RWPE1 (cell line): ENCODE data around the gene UFSP2.
A peak's percentile ranks its signal among the peaks of the same experiment; 100 is the strongest.

Source experiments
- CTCF ChIA-PET: fragments of 350-600 bp; sonication (Branson Sonifier 250); formaldehyde crosslinking; extraction: SDS; loops from one replicate; lab custom pipeline; 2021; lab: Yijun Ruan, JAX
- POLR2A ChIA-PET: fragments of 400-600 bp; formaldehyde crosslinking; extraction: SDS; loops from one replicate; lab custom pipeline; 2020; ENCODE audit warnings: antibody characterized with exemption; ENCODE audit not compliant: low non-redundant PET; lab: Yijun Ruan, JAX
- DNase-seq: peaks from one replicate; pipeline ENCODE4 v3.0.0; 2012; ENCODE audit warnings: low spot score
- H3K27ac ChIP-seq: fragments of 450-650 bp; 2 replicates; pipeline ENCODE4 v1.5.1; 2017
- CTCF ChIP-seq: fragments of 450-650 bp; conservative IDR thresholded peaks from 2 replicates; pipeline ENCODE4 v1.5.1; 2017; ENCODE audit warnings: low read depth, mild to moderate bottlenecking

Gene UFSP2

GRCh38 chr4:185404031-185404430 lies 21.7 kb downstream of the UFSP2 start:
- TF ChIP-seq CTCF: no peak
- DNase-seq: no peak
- ChIA-PET CTCF (interaction anchor here (0.7 kb wide), 1 partner anchor 194 kb away, joined by 6 read pairs; the partner anchor contains the start of gene SNX25), POLR2A (no interaction called here)
- H3K27ac ChIP-seq: no peak overlapping the region

- DNase-seq: no peak
- ChIA-PET CTCF (no interaction called here), POLR2A (no interaction called here)
- H3K27ac ChIP-seq: no peak overlapping the region
- TF ChIP-seq CTCF: no peak
Observed at GRCh38 chr4:185399466-185399865, 26.3 kb downstream of the UFSP2 start.

GRCh38 chr4:185398618-185399017 lies 27.1 kb downstream of the UFSP2 start:
- CTCF ChIA-PET: no interaction called here
- TF ChIP-seq CTCF: no peak

GRCh38 chr4:185396724-185397385 lies 28.9 kb downstream of the UFSP2 start, which contains the start of gene ANKRD37:
TSS of gene ANKRD37 (plus strand) at chr4:185396841. CDS start at chr4:185396924, 83 bp downstream.
- ChIA-PET CTCF (interaction anchor here (0.6 to 0.9 kb wide), 4 partner anchors 187 to 206 kb away, joined by 3 to 4 read pairs (median 4); no protein-coding TSS in a partner anchor), POLR2A (interaction anchor here (0.7 to 1.5 kb wide), 4 partner anchors 29 to 199 kb away, joined by 3 to 4 read pairs (median 3); partner anchors contain the start of genes SNX25 and UFSP2)
- no peak for TF ChIP-seq CTCF
- peak within 1 kb of the TSS; percentile 99 for H3K27ac ChIP-seq
- peak; percentile 38 for DNase-seq

More at GRCh38 chr4:185398618-185399017, 27.1 kb downstream of the UFSP2 start:
- no peak overlapping the region for H3K27ac ChIP-seq
- POLR2A ChIA-PET: no interaction called here
- no peak for DNase-seq

GRCh38 chr4:185395956-185396723 lies 29.6 kb downstream of the UFSP2 start:
- peak overlapping the region; percentile 99 for H3K27ac ChIP-seq
- CTCF ChIA-PET: interaction anchor here (0.5 to 0.9 kb wide), 2 partner anchors 12 to 201 kb away, joined by 3 to 4 read pairs; no protein-coding TSS in a partner anchor
- DNase-seq: peak; percentile 98
- TF ChIP-seq CTCF: no peak
- POLR2A ChIA-PET: interaction anchor here (0.7 to 1.5 kb wide), 5 partner anchors 30 to 199 kb away, joined by 3 to 4 read pairs (median 3); partner anchors contain the start of genes SNX25 and UFSP2
